Stromal cell of bone marrow (primary cell): ENCODE data around the gene KRTAP6-1.

Experiments used
- DNase-seq: peaks from one replicate; pipeline ENCODE4 v3.0.0-alpha.2; 2012; ENCODE audit warnings: low read depth

The KRTAP6-1 gene, protein sequence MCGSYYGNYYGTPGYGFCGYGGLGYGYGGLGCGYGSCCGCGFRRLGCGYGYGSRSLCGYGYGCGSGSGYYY

DNA sequence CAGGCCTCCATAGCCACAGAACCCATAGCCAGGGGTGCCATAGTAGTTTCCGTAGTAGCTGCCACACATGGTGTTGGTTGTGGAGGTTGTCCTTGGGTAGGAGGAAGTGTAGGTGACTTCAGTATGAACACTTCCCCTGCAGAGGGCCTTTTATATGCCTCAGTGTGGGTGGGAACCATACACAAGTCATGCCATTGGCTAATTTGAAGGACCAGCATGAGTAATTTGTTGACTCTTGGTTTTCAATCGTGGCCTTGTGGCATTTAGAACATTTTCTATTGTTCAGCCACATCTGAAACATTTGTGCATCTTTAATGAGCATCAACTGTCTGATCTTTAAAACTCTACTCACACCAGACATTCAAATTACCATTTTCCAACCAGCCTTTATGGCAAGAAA is at the start of gene KRTAP6-1:
TSS of gene KRTAP6-1 (minus strand) at position 95 of the 400 bp plus-strand sequence. CDS start at position 69, 26 bp downstream.
- DNase-seq, result no peak

DNA sequence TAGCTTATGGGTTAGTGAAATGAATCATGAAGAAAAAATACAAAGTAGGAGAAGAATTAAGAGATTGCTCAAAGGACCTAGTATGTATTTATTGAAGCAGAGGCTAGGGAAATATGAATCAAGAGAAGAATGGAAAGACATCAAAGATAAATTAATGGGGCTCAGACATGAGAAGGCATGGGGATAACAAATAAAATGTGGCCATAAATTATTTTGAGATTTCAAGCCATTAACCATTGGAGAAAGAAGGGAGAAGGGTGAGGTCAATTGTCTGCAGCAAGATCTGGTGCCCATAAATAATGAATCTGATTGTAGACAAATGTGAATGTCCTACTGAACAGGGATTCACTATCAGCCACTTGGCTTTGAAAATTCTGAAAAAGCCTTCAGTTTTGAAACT is 39.2 kb upstream of the KRTAP6-1 start:
- no peak for DNase-seq

DNA sequence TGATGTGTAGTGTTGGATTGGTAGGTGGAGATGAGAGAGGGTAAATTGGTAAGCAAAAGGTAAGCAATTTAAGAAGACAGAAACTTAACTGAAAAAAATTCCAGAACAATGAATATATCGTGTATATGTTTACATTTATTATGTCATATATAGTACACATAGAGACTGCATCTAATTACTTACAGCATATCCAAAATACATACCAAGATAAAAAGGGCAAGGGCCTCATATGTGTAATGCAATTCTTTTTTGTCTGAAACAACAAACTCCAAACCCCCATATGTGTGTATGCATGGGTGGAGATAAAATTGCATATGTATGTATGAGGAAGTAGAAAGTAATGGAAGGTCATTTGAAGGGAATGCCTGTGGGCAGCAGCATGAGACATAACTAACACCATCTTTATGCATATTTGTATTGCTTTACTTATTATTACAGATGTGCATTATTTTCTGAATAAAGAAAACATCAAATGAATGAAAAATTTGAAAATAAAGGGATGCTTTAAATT is 33.2 kb upstream of the KRTAP6-1 start:
- DNase-seq, result no peak

DNA sequence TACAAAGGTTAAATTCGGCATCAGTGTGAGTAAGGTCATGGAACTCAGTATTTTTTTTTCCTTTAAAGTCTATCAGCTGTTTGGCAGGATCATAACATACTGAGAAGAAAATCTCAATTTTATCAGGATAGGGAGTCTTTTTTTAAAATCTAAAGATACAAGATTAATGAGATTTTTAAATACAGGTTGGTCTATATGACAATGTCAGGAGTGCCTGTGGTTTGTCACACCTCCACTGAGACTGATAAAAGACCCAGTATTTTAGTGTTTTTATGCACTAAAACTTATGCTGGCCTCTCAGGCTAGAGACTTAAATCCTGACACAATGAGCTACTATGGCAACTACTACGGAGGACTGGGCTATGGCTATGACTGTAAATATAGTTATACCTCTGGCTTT is 28.8 kb upstream of the KRTAP6-1 start, which contains the start of gene KRTAP20-3:
TSS of gene KRTAP20-3 (plus strand) at position 301 of the 400 bp plus-strand sequence.
- DNase-seq, result no peak

DNA sequence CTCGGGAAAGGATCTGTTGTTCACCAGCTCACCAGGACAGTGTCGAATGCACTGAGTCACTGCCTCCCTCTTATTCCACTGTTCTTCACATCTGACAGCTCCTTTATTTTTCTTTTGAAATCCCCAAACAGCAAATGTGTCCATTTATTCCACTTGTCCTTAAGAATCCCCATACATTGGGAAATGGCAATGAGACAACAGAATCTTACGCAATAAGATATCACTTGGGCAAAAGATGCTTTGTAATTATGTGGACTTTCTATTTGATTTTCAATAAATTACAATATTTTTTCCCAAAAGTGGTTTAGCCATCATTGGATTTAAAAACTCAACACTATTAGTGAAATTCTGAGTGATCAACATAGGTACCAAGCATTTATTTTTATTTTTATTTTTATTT is 25.0 kb upstream of the KRTAP6-1 start:
- DNase-seq, result no peak

DNA sequence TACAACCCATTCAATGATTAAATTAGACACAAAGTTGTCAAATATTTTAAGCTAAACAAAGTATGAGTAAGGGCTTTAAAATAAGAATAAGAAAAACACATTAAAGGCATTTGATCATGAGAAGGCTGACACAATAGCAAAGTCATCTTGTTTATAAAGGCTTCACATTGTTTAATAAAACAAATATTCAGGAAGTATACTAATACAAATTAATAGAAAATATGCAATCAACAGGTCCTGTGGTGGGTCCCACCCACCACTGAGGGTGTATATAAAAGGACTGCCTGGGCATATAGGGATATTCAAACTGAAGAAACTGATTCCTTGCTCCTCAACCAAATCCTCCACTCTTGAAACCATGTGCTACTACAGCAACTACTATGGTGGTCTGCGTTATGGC is 21.2 kb upstream of the KRTAP6-1 start, which contains the start of gene KRTAP20-2:
TSS of gene KRTAP20-2 (plus strand) at position 301 of the 400 bp plus-strand sequence. CDS start at position 359, 58 bp downstream.
- no peak for DNase-seq

DNA sequence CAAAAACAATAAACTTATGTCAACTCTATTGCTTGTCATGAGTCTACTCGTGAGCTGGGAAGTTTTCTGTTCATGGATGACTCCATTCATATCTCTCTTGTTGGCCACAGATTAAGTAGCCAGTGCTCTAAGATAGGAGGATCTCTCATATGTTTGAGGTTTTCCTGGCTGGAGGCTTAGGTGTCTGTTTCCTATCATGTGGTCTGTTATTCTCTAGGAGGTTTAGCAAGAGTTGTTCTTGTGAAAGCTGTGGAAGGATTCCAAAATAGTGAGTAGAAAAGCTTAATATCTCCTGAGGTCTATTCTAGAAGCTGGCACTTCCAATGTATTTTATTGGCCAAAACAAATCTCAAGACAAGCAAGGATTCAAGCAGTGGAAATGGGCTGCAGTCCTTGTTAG is 15.5 kb upstream of the KRTAP6-1 start:
- DNase-seq, result no peak

DNA sequence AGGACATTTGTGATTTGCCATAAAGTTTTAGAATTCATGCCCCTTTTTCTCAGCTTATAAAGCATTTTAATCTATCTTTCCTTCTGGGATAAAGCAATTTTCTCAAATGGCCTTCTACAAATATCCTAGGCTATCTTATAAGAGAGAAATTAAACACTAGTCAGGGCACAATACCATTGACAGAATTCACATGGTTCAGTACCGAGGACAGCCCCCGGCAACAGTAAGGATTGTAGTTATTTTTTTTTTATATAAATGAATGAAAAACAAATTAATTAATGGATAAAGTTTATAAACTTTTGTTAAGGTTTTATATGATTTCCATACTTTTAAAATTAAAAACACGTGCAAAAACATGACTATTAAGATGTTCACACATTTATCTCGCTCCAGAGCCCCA is 14.4 kb upstream of the KRTAP6-1 start:
- DNase-seq, result no peak

DNA sequence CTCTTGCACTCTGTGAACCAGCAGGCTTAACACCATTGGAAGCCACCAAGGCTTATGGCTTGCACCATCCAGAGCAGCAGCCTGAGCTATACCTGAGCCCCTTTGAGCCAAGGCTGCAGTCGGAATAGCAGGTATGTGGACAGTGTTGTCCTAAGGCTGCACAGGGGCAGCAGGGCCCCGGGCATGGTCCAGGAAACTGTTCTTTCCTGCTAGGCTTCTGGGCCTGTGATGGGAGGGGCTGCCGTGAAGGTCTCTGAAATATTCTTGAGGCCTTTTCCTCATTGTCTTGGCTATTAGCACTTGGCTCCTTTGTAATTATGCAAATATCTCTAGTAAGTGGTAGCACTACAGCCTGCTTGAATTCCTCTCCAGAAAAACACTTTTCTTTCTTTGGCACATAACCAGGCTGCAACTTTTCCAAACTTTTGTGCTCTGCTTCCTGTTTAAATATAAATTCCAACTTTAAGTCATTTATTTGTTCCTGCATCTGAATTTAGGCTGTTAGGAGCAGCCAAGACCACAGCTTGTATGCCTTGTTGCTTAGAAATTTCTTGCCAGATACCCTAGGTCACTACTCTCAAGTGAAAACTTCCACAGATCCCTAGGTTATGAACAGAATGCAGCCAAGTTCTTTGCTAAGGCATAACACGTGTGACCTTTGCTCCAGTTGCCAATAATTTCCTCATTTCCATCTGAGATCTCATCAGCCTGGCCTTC is 11.9 kb upstream of the KRTAP6-1 start:
- no peak for DNase-seq

DNA sequence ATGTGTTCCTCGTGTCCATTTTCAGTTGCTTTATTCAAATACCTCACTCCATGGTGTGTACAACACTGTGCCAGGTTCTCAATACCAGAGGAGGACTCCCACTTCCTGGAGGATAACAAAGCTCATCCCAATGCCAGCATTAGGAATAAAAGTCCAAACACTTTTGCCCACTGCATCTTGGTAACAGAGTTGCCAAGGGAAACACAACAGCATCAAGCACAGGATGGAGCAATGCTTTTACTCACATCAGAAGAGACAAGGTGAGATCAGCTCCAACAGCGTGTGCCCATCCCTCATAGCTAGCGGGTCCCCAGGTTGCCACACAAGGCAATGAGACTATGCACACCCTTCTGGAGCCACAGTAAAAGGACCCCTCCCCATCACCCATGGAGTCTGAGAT is 9.6 kb upstream of the KRTAP6-1 start:
- no peak for DNase-seq

DNA sequence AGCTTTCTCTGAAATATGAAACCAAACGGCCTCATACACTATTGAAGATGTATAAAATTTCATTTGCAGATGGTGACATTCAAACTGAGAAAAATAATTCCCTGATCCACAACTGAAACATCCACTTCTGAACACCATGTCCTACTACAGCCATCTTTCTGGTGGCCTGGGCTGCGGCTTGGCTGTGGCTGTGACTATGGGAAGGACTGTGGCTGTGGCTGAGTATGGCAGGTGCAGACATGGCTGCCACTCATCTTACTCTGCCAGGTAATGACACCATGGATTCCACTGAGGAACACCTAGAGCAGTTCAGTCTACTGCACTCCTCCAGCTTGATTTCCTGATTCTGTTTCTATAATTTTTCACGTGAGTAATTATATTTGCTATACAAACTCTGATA is 6.8 kb upstream of the KRTAP6-1 start, which contains the start of gene KRTAP20-4:
TSS of gene KRTAP20-4 (plus strand) at position 106 of the 400 bp plus-strand sequence.
- no peak for DNase-seq

DNA sequence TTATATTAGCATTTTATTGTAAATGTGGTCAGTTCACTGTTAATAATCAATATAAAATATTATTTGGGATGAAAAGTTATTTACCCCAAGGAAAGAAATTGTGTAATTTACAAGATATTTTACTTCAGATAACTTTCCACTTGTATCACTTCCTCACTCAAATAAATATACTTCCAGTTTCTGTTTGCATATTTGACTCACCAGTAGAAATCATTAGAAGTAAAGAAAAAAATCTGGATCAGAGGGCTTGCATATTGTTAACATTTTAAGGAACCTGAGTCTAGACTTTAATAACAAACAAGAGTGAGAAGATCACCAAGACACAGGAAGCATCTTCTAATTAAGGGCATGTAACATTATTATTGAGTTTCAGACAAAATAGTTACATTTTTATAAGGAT is 6.3 kb upstream of the KRTAP6-1 start:
- DNase-seq, result no peak

DNA sequence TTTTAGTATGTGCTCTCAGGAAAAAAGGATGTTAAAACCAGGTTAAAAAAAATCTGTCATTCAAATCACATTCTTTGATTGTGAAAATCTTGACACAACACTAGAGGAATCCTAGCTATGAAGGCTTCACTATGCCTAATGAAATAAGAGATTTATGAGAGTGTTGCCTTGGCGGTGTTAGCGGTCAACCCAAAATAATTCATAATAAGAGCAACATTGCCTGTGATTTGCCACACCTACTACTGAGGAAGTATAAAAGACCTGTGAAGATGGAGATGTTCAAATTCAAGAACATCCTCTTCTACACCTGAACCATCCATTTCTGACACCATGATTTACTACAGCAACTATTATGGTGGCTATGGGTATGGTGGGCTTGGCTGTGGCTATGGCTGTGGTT is 2.4 kb upstream of the KRTAP6-1 start, which contains the start of gene KRTAP20-1:
TSS of gene KRTAP20-1 (plus strand) at position 301 of the 400 bp plus-strand sequence. CDS start at position 331, 30 bp downstream.
- no peak for DNase-seq

DNA sequence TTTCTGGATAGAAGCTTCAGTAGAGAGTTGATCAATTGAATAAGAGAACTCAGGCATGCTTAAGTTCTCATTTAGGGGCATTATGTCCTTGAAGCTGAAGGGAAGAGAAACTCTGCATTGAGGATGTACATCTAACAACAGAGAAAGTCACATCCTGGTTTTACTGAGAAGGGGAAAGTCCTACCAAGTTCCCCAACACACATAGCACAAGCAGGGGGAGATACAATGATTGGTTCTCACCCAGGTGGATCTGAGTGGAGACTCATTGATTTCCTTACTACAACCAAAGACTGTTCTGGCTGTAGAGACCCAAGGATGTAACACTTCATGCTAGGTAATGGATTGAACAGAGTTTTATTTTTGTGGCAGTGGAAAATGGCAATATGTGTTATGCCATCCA is 1.5 kb upstream of the KRTAP6-1 start:
- DNase-seq, result no peak

DNA sequence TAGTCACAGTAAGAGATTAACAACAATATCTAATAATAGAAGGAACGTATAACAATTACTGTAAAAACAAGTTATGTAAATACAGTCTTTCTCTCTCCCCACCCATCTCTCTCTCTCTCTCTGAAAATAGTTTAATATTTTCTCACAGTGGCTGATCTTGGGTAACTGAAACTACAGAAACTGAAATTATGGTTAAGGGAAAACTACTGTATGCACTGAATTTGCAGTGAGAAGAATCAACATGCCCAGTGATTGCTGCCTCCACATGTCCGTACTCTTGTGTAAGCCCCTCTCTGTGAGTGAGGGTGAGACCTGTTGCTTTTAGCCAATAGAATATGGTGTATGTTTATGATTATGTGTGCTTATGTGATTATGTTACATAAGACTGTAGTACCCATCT is 1.6 kb downstream of the KRTAP6-1 start:
- no peak for DNase-seq

DNA sequence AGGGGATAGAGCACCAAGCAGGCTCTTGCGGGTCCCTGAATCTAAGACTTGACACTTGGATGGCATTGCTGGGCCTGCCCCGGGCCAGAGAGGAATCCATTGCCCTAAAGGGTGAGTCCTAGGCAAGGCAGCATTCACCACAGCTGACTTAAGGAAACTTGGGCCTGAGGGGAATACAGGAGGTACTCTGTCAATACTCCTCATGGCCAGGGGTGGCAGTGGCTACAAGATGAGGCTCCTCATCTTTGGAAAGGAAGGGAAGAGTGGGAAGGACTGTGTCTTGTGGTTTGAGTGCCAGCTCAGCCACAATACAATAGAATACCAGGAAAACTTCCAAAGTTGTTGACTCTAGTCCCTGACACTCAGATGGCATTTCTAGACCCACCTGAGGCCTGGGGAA is 7.8 kb downstream of the KRTAP6-1 start:
- DNase-seq, result no peak

DNA sequence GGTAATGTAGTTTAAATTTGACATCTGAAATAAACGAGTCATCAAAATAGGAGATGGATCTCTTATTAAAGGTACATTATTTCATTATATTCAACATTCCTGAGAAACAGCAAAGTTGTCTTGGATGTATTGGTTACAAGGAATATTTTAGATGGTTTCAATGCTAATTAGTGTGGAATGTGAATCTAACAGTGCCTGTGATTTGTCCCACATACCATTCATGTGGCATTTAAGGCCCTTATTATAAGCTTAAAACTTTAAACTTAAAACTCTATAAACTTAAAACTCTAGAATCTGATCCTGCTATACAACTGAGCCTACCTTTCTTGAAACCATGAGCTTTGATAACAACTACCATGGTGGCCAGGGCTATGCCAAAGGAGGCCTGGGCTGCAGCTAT is 12.9 kb downstream of the KRTAP6-1 start, which contains the start of gene KRTAP22-1:
TSS of gene KRTAP22-1 (plus strand) at position 301 of the 400 bp plus-strand sequence.
- no peak for DNase-seq

DNA sequence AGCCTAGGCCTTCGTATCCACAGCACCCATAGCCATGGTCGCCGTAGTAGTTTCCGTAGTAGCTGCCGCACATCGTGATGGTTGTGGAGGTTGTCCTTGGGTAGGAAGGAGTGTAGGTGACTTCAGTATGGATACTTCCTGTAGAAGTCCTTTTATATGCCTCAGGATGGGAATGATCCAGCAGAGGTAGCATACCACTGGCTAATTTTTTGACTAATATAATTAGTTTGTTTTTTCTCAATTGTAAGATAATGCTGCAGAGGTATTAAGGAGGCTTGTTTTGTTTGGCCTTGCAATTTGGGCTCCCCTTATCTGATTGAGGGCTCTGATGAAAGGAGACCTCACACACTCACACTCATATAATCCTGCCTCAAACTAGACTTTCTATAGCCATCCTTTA is 14.9 kb downstream of the KRTAP6-1 start, which contains the start of gene KRTAP6-2:
TSS of gene KRTAP6-2 (minus strand) at position 101 of the 400 bp plus-strand sequence. CDS start at position 73, 28 bp downstream.
- DNase-seq, result no peak

DNA sequence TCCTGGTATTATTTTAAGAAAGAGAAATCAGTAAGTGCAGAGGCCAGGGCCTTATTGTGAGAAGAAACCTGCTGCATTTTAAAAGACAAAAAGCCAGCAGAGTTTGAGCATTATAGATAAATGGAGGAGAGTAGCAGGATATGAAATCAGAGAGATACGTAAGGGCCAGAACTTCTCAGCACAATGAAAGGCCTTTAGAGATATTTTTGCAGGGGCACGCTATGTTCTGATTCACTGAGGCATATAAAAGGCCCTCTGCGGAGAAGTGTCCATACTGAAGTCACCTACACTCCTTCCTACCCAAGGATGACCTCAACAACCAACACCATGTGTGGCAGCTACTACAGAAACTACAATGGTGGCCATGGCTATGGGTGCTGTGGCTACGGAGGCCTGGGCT is 21.6 kb downstream of the KRTAP6-1 start, which contains the start of gene KRTAP6-3:
TSS of gene KRTAP6-3 (plus strand) at position 301 of the 400 bp plus-strand sequence. CDS start at position 307, 6 bp downstream.
- DNase-seq, result no peak

DNA sequence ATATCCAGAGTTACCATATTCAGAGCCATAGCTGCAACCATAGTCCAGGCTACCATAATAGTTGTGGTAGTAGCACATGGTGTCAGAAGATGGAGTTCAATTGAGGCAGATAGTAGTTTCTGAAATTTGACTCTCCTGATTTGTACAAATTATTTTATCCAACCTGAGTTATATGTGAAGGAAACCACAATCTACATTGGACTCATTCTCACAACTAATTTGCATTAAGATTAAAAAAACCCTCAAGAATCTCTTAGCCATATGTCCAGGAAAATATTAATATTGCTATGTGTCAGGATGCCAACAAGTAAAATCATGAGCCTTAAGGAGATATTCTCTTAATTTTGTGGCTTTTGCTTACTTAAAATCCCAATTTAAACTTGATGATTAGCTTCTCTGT is 23.4 kb downstream of the KRTAP6-1 start, which contains the start of gene KRTAP22-2:
TSS of gene KRTAP22-2 (minus strand) at position 101 of the 400 bp plus-strand sequence.
- no peak for DNase-seq

DNA sequence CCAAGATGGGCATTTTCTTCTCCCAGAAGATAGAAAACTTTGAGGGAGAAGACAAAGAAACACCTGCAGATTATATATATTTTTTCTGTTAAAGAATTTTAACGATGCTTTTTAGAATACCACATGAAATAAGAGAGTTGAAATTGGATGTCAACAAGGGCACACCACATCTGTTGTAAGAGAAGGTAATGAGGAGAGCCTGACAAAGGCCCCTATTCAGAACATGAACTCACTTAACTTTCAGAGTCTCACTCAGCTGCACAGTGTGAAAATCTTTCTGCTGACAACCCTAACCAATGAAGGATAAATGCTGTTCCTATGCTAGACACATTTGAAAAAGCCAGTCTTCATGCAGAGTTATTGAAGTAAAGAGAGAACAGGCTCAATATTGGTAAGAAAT is 30.9 kb downstream of the KRTAP6-1 start:
- no peak for DNase-seq

DNA sequence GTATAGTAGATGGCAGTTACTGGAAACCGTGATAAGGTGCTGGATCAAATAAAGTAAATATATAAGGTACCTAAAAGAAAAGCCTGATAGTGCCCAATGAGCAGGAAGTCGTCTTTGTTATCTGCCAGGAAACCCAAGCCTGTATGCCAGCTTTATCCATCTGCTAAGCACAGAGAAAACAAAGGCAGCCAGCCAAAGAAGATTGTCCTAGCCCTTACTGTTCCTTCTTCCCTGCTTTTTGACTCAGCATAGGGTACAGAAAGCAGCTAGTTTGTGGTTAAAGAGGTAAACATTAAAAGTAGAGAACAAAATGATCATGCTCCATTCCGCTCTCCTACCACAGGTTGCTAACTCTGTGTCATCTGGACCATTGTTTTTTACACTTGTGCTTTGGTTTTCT is 33.6 kb downstream of the KRTAP6-1 start:
- no peak for DNase-seq

DNA sequence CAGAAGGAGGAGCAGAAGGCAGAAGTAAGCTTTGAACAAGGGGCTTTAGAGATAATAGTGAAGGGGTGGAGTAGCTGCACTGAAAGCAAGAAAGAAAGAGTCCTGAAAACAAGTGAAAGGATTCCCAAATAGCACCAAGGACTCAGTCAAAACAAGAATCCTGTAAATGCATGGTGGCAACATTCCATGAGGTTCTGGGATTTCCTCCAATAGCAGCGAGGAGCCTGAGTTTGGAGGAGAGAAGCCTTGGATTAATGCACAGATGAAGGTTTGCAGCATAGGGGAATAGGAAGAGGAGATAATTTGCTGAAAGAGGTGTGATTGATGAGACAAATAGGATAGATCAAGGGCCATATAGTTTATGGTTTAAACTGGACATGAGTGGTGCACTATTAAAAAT is 34.4 kb downstream of the KRTAP6-1 start:
- DNase-seq, result no peak
